ENCODE results near the gene CRYAB. TPM values are rescaled to one million over a fixed set of nuclear protein-coding genes. Genes with fewer than 3 reads are reported as not detected.

The CRYAB gene, protein sequence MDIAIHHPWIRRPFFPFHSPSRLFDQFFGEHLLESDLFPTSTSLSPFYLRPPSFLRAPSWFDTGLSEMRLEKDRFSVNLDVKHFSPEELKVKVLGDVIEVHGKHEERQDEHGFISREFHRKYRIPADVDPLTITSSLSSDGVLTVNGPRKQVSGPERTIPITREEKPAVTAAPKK
- total RNA-seq, result 1.2 TPM in 1 of 2 replicates, not detected in the other

DNA sequence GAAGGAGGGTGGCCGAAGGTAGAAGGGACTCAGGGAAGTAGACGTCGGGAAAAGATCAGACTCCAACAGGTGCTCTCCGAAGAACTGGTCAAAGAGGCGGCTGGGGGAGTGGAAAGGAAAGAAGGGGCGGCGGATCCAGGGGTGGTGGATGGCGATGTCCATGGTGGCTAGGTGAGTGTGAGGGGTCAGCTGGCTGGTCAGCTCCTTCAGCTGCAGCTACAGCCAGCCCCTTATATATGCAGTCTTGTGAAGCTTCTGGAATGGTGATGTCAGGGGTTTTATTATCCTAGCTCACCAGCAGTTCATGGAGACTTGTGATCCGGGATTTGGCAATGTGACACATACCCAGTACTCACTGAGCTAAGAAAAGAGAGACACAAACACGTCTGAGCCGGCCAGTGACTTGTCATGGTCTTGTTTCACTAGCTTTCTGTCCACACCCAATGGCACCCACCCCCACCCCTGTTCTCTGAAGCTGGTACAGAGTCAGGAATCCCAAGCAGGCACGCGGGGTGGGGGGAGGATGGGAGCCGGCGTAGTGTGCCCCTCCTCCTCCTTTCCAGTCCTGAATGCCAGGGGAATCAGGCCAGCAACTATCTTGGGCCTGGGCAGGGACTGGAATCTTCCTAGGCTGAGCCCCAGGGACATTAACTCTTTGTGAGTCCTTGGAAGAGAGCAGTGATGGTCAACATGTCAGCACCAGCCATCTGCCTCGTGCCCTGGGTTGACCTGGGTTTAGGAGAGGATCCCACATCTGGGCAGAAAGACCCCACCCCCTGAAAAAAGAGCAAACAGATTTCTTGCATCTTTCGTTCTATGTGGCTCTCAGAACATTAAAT lies at the start of gene CRYAB:
Gene CRYAB, minus strand, starts transcription at position 208 of the 839 bp plus-strand sequence. Its CDS starts 46 bp downstream, at position 162.
- Histone ChIP-seq H3K36me3 (ENCODE audit: control insufficient read depth, insufficient read depth, low read length) (no peaks in the 10 kb centered on the region), H3K27me3 (ENCODE audit: control insufficient read depth, insufficient read depth, low read length) (no peaks in the 10 kb centered on the region), H3K4me3 (ENCODE audit: low read depth, low read length) (peak within 1 kb of the TSS; percentile 5)
- DNase-seq (ENCODE audit: low read depth), result peak; percentile 98
- TF ChIP-seq, protein P1, sequence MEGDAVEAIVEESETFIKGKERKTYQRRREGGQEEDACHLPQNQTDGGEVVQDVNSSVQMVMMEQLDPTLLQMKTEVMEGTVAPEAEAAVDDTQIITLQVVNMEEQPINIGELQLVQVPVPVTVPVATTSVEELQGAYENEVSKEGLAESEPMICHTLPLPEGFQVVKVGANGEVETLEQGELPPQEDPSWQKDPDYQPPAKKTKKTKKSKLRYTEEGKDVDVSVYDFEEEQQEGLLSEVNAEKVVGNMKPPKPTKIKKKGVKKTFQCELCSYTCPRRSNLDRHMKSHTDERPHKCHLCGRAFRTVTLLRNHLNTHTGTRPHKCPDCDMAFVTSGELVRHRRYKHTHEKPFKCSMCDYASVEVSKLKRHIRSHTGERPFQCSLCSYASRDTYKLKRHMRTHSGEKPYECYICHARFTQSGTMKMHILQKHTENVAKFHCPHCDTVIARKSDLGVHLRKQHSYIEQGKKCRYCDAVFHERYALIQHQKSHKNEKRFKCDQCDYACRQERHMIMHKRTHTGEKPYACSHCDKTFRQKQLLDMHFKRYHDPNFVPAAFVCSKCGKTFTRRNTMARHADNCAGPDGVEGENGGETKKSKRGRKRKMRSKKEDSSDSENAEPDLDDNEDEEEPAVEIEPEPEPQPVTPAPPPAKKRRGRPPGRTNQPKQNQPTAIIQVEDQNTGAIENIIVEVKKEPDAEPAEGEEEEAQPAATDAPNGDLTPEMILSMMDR (IDR thresholded peaks at IDR 0.05; ENCODE audit: insufficient read depth, low read length, severe bottlenecking), result no peak
- FAIRE-seq, result peak; percentile 97

DNA sequence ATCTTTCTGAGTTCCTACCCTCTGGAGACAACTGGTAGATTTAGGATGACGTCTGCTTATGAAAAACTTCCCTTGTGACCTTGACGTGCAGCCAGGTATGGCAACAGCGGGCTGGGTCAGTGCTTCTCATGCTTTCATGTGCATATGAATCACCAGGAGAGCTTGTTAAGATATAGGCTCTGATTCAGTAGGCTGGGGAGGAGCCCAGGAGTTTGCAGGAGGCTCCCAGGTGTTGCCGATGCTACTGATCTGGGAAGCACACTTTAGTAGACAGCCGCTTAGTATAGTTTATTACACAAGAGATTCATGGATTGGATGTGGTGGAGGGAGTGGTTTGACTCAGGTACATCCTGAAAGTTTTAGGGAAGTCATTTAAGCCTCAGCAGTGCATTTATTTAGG lies 49.3 kb upstream of the CRYAB start:
- Histone ChIP-seq H3K4me3 (ENCODE audit: low read depth, low read length) (no peak overlapping the region), H3K27me3 (ENCODE audit: control insufficient read depth, insufficient read depth, low read length) (no peaks in the 10 kb centered on the region), H3K36me3 (ENCODE audit: control insufficient read depth, insufficient read depth, low read length) (no peaks in the 10 kb centered on the region)
- FAIRE-seq (peak; percentile 92), DNase-seq (ENCODE audit: low read depth) (peak; percentile 99)
- TF ChIP-seq, protein P1 (IDR thresholded peaks at IDR 0.05; ENCODE audit: insufficient read depth, low read length, severe bottlenecking), result no peak

DNA sequence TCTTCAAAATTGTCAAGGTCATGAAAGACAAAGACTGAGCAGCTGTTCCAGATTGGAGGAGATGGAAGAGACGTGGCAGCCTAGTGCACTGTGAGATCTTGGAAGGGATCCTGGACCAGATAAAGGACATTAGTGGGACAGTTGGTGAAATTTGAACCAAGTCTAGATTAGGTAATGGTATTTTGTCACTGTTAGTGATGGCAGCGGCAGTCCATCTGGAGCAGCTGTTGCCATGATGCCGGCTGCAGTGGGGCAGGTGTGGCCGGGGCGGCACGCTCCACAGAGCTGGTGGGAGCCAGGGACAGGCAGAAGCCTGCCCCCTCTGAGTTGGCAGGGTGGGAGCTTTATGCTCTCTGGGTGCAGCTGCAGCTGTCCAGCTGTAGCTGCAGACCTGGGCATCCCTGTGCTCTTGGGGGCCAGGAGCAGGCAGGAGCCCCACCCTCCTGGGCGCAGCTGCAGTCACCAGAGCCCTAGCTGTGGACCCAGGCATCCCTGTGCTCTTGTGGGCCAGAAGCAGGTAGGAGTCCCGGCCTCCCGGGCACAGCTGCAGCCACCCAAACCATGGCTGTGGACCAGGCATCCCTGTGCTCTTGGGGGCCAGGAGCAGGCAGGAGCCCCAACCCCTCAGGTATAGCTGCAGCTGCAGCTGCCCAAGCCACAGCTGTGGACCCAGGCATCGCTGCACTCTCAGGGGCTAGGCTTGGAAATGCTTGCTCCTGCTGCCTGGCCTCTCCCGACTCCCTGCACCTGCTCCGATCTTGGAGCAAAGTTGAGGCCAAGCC lies 46.3 kb upstream of the CRYAB start:
- Histone ChIP-seq H3K4me3 (ENCODE audit: low read depth, low read length) (no peak overlapping the region), H3K36me3 (ENCODE audit: control insufficient read depth, insufficient read depth, low read length) (no peaks in the 10 kb centered on the region), H3K27me3 (ENCODE audit: control insufficient read depth, insufficient read depth, low read length) (no peaks in the 10 kb centered on the region)
- TF ChIP-seq, protein P1 (IDR thresholded peaks at IDR 0.05; ENCODE audit: insufficient read depth, low read length, severe bottlenecking), result no peak
- FAIRE-seq, result no peak
- DNase-seq (ENCODE audit: low read depth), result no peak

DNA sequence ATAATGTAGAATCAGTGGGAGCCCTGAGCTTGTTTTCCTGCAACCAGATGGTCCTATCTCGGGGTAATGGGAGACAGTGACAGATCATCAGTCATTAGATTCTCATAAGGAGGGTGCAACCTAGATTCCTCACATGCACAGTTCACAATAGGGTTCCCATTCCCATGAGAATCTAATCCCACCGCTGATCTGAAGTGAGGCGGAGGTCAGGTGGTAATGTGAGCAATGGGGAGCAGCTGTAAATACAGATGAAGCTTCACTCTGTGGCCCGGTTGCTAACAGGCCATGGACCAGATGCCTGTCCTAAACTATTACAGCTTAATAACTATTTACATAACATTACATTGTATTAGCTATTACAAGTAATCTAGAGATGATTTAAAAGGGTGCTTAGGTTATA lies 42.6 kb upstream of the CRYAB start:
- FAIRE-seq (no peak), DNase-seq (ENCODE audit: low read depth) (no peak)
- Histone ChIP-seq H3K36me3 (ENCODE audit: control insufficient read depth, insufficient read depth, low read length) (no peaks in the 10 kb centered on the region), H3K27me3 (ENCODE audit: control insufficient read depth, insufficient read depth, low read length) (no peaks in the 10 kb centered on the region), H3K4me3 (ENCODE audit: low read depth, low read length) (no peak overlapping the region)
- TF ChIP-seq, protein P1 (IDR thresholded peaks at IDR 0.05; ENCODE audit: insufficient read depth, low read length, severe bottlenecking), result no peak

DNA sequence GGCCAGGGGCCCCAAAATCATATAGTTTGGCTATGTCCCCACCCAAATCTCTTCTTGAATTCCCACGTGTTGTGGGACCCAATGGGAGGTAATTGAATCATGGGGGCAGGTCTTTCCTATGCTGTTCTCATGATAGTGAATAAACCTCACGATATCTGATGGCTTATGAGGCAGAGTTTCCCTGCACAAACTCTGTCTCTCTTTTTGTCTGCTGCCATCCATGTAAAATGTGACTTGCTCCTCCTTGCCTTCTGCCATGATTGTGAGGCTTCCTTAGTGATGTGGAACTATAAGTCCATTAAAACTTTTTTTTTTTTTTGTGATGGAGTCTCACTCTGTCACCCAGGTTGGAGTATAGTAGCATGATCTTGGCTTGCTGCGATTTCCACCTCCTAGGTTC lies 40.0 kb upstream of the CRYAB start:
- Histone ChIP-seq H3K27me3 (ENCODE audit: control insufficient read depth, insufficient read depth, low read length) (no peaks in the 10 kb centered on the region), H3K4me3 (ENCODE audit: low read depth, low read length) (no peak overlapping the region), H3K36me3 (ENCODE audit: control insufficient read depth, insufficient read depth, low read length) (no peaks in the 10 kb centered on the region)
- TF ChIP-seq, protein P1 (IDR thresholded peaks at IDR 0.05; ENCODE audit: insufficient read depth, low read length, severe bottlenecking), result no peak
- FAIRE-seq (no peak), DNase-seq (ENCODE audit: low read depth) (no peak)
